ENCODE measurements around the gene DCAF11. TPM values are rescaled to one million over a fixed set of nuclear protein-coding genes. Genes with fewer than 3 reads are reported as not detected.
A peak's percentile ranks its signal among the peaks of the same experiment; 100 is the strongest.

DCAF11 gene
- polyA plus RNA-seq, 1 experiment = 29.7 TPM

GRCh38 chr14:24159777-24160498 lies 45.4 kb downstream of the DCAF11 start:
- H3K4me3 ChIP-seq (ENCODE audit: low read depth, low read length) = no peak overlapping the region
- H3K9me3 ChIP-seq (ENCODE audit: control insufficient read depth, insufficient read depth, low read length) = no peaks in the 10 kb centered on the region
- TF ChIP-seq CTCF (IDR thresholded peaks at IDR 0.05; ENCODE audit: low read depth, low read length) = no peak
- peak overlapping the region; percentile 61 for H3K27ac ChIP-seq (ENCODE audit: low read depth, low read length)
- DNase-seq (ENCODE audit: low read depth, low spot score) = no peak
- ChIA-PET CTCF (interaction anchor here (0.6 to 3.5 kb wide), 12 partner anchors 9 to 136 kb away, joined by 3 to 54 read pairs (median 10); partner anchors contain the start of genes CHMP4A, IPO4, PSME1 and PSME2), POLR2A (interaction anchor here (1.3 to 2.1 kb wide), 3 partner anchors 13 to 54 kb away, joined by 5 to 12 read pairs (median 6); partner anchors contain the start of genes CHMP4A, PSME1 and RNF31)
- no peaks in the 10 kb centered on the region for H3K27me3 ChIP-seq (ENCODE audit: control insufficient read depth, insufficient read depth, low read length)

- CTCF ChIA-PET = interaction anchor here (0.6 to 3.5 kb wide), 21 partner anchors 10 to 140 kb away, joined by 3 to 54 read pairs (median 9); partner anchors contain the start of genes CHMP4A, DCAF11, IPO4 and NRL
- POLR2A ChIA-PET = interaction anchor here (0.8 to 2.1 kb wide), 7 partner anchors 12 to 53 kb away, joined by 3 to 12 read pairs (median 4); partner anchors contain the start of genes CHMP4A, DCAF11, NRL and PSME1
- DNase-seq (ENCODE audit: low read depth, low spot score) = no peak
- Histone ChIP-seq H3K27ac (ENCODE audit: low read depth, low read length) (peak overlapping the region; percentile 61), H3K27me3 (ENCODE audit: control insufficient read depth, insufficient read depth, low read length) (no peaks in the 10 kb centered on the region), H3K4me3 (ENCODE audit: low read depth, low read length) (no peak overlapping the region), H3K9me3 (ENCODE audit: control insufficient read depth, insufficient read depth, low read length) (no peaks in the 10 kb centered on the region)
- no peak for TF ChIP-seq CTCF (IDR thresholded peaks at IDR 0.05; ENCODE audit: low read depth, low read length)
Measured at GRCh38 chr14:24160499-24160849, 45.9 kb downstream of the DCAF11 start.

GRCh38 chr14:24160850-24161804 lies 46.5 kb downstream of the DCAF11 start, which contains the start of gene IRF9:
IRF9 (plus strand) TSS chr14:24161265; CDS start chr14:24162145, 880 bp downstream.
- H3K27ac ChIP-seq (ENCODE audit: low read depth, low read length) = peak within 1 kb of the TSS; percentile 61
- H3K27me3 ChIP-seq (ENCODE audit: control insufficient read depth, insufficient read depth, low read length) = no peaks in the 10 kb centered on the region
- POLR2A ChIA-PET = interaction anchor here (0.6 to 2.1 kb wide), 10 partner anchors 11 to 52 kb away, joined by 3 to 12 read pairs (median 4); partner anchors contain the start of genes CHMP4A, DCAF11, EMC9 and NRL
- TF ChIP-seq CTCF (IDR thresholded peaks at IDR 0.05; ENCODE audit: low read depth, low read length) = peak; percentile 89
- CTCF ChIA-PET = interaction anchor here (0.5 to 3.5 kb wide), 39 partner anchors 10 to 1185 kb away, joined by 3 to 54 read pairs (median 5); partner anchors contain the start of genes CHMP4A, CIDEB, DCAF11 and EMC9
- no peaks in the 10 kb centered on the region for H3K9me3 ChIP-seq (ENCODE audit: control insufficient read depth, insufficient read depth, low read length)
- H3K4me3 ChIP-seq (ENCODE audit: low read depth, low read length) = peak within 1 kb of the TSS; percentile 94
- DNase-seq (ENCODE audit: low read depth, low spot score) = peak; percentile 85

- Histone ChIP-seq H3K27me3 (ENCODE audit: control insufficient read depth, insufficient read depth, low read length) (no peaks in the 10 kb centered on the region), H3K4me3 (ENCODE audit: low read depth, low read length) (peak overlapping the region; percentile 94), H3K27ac (ENCODE audit: low read depth, low read length) (no peak overlapping the region), H3K9me3 (ENCODE audit: control insufficient read depth, insufficient read depth, low read length) (no peaks in the 10 kb centered on the region)
- ChIA-PET POLR2A (interaction anchor here (0.9 to 2.1 kb wide), 3 partner anchors 13 to 21 kb away, joined by 7 to 12 read pairs (median 9); partner anchors contain the start of genes EMC9 and RNF31), CTCF (interaction anchor here (0.9 to 3.5 kb wide), 11 partner anchors 9 to 134 kb away, joined by 3 to 54 read pairs (median 16); partner anchors contain the start of genes DCAF11, NRL, PSME2 and RNF31)
- DNase-seq (ENCODE audit: low read depth, low spot score) = no peak
- no peak for TF ChIP-seq CTCF (IDR thresholded peaks at IDR 0.05; ENCODE audit: low read depth, low read length)
Measured at GRCh38 chr14:24162093-24162492, 47.5 kb downstream of the DCAF11 start.
